IgD-negative memory B cell (primary cell): ENCODE measurements around the gene MIF4GD. TPM values are rescaled to one million over a fixed set of nuclear protein-coding genes. Genes with fewer than 3 reads are reported as not detected.
A peak's percentile ranks its signal among the peaks of the same experiment; 100 is the strongest.

ENCODE experiments used
- H3K27ac Mint-ChIP-seq, 3 donors: one replicate each; pipeline ENCODE4 v1.8.0; 2020 to 2022; ENCODE audit warnings: mild to moderate bottlenecking in 3 of 3, mixed read lengths in 3 of 3, moderate library complexity in 1 of 3
- H3K27me3 Mint-ChIP-seq: one replicate; pipeline ENCODE4 v1.8.0; 2021; ENCODE audit warnings: mixed read lengths
- H3K36me3 Mint-ChIP-seq: one replicate; pipeline ENCODE4 v1.8.0; 2020; ENCODE audit warnings: mild to moderate bottlenecking, mixed read lengths
- H3K4me1 Mint-ChIP-seq, 3 donors: one replicate each; pipeline ENCODE4 v1.8.0; 2020 to 2022; ENCODE audit warnings: mixed read lengths in 3 of 3, mild to moderate bottlenecking in 1 of 3
- H3K4me3 Mint-ChIP-seq, 4 donors: one replicate each; pipeline ENCODE4 v1.8.0; 2020 to 2022; ENCODE audit warnings: mild to moderate bottlenecking in 4 of 4, mixed read lengths in 4 of 4, moderate library complexity in 3 of 4
- H3K9me3 Mint-ChIP-seq, 3 donors: one replicate each; pipeline ENCODE4 v1.8.0; 2020 to 2021; ENCODE audit warnings: mixed read lengths in 3 of 3, mild to moderate bottlenecking in 1 of 3
- polyA plus RNA-seq: library from polyadenylated mRNA; unstranded; fragments of 300-500 nt; fragmentation: Illumina TruSeq; gene quantifications from one replicate; pipeline ENCODE4 v1.2.3, GENCODE V29; 2021

Gene MIF4GD
- polyA plus RNA-seq, 1 donor from 2014 or later, result 103 TPM

GRCh38 chr17:75240394-75241142 is 30.5 kb downstream of the MIF4GD start:
- Mint-ChIP-seq H3K27me3 (no peaks in the 10 kb centered on the region), H3K36me3 (peaks cover 2% of the 10 kb centered on the region), H3K27ac (peak overlapping the region; percentile 25 to 99 (median 84)), H3K4me3 (peak overlapping the region in 2 of 4 donors; percentile 32 to 65), H3K9me3 (no peaks in the 10 kb centered on the region), H3K4me1 (peaks cover 20 to 39% (median 26%) of the 10 kb centered on the region in 3 donors)

GRCh38 chr17:75239778-75240393 is 31.1 kb downstream of the MIF4GD start:
- H3K36me3 Mint-ChIP-seq, result peaks cover 2% of the 10 kb centered on the region
- H3K27me3 Mint-ChIP-seq, result no peaks in the 10 kb centered on the region
- H3K9me3 Mint-ChIP-seq, result no peaks in the 10 kb centered on the region
- H3K4me1 Mint-ChIP-seq, result peaks cover 20 to 35% (median 26%) of the 10 kb centered on the region in 3 donors
- peak overlapping the region; percentile 25 to 78 (median 77) for H3K27ac Mint-ChIP-seq
- no peak overlapping the region for H3K4me3 Mint-ChIP-seq

- Mint-ChIP-seq H3K36me3 (no peaks in the 10 kb centered on the region), H3K27ac (peak overlapping the region in 2 of 3 donors; percentile 93 to 96), H3K27me3 (no peaks in the 10 kb centered on the region), H3K4me1 (peaks cover 14 to 28% (median 21%) of the 10 kb centered on the region in 3 donors), H3K9me3 (no peaks in the 10 kb centered on the region), H3K4me3 (peak overlapping the region in 1 of 4 donors; percentile 50)
These were observed 31.8 kb downstream of the MIF4GD start for GRCh38 chr17:75239214-75239613.

- Mint-ChIP-seq H3K4me1 (peaks cover 14 to 24% (median 21%) of the 10 kb centered on the region in 3 donors), H3K9me3 (no peaks in the 10 kb centered on the region), H3K36me3 (no peaks in the 10 kb centered on the region), H3K27me3 (no peaks in the 10 kb centered on the region), H3K4me3 (peak overlapping the region in 3 of 4 donors; percentile 34 to 73 (median 50)), H3K27ac (peak overlapping the region; percentile 93 to 96 (median 94))
These were observed 32.3 kb downstream of the MIF4GD start for GRCh38 chr17:75238684-75239191.

- H3K27ac Mint-ChIP-seq, result no peak overlapping the region
- no peaks in the 10 kb centered on the region for H3K27me3 Mint-ChIP-seq
- no peak overlapping the region for H3K4me3 Mint-ChIP-seq
- no peaks in the 10 kb centered on the region for H3K36me3 Mint-ChIP-seq
- no peaks in the 10 kb centered on the region for H3K9me3 Mint-ChIP-seq
- peaks cover 14 to 20% (median 20%) of the 10 kb centered on the region in 3 donors for H3K4me1 Mint-ChIP-seq
These were observed 32.9 kb downstream of the MIF4GD start for GRCh38 chr17:75238020-75238580.

- Mint-ChIP-seq H3K9me3 (no peaks in the 10 kb centered on the region), H3K4me1 (peaks cover 10 to 16% (median 15%) of the 10 kb centered on the region in 3 donors), H3K27me3 (no peaks in the 10 kb centered on the region), H3K27ac (peak overlapping the region in 1 of 3 donors; percentile 72), H3K36me3 (peaks cover 2% of the 10 kb centered on the region), H3K4me3 (no peak overlapping the region)
These were observed 33.7 kb downstream of the MIF4GD start for GRCh38 chr17:75237100-75238014.

GRCh38 chr17:75232786-75233185 is 38.2 kb downstream of the MIF4GD start:
- Mint-ChIP-seq H3K9me3 (no peaks in the 10 kb centered on the region), H3K4me1 (peaks cover 0 to 2% (median 0%) of the 10 kb centered on the region in 3 donors), H3K4me3 (no peak overlapping the region), H3K27me3 (no peaks in the 10 kb centered on the region), H3K36me3 (peaks cover 2% of the 10 kb centered on the region), H3K27ac (no peak overlapping the region)

GRCh38 chr17:75231741-75232464 is 39.1 kb downstream of the MIF4GD start:
- no peak overlapping the region for H3K4me3 Mint-ChIP-seq
- no peaks in the 10 kb centered on the region for H3K9me3 Mint-ChIP-seq
- peaks cover 2% of the 10 kb centered on the region for H3K36me3 Mint-ChIP-seq
- no peaks in the 10 kb centered on the region for H3K27me3 Mint-ChIP-seq
- H3K4me1 Mint-ChIP-seq, result peaks cover 0 to 2% (median 0%) of the 10 kb centered on the region in 3 donors
- H3K27ac Mint-ChIP-seq, result no peak overlapping the region

- H3K27ac Mint-ChIP-seq, result no peak overlapping the region
- peaks cover 2% of the 10 kb centered on the region for H3K36me3 Mint-ChIP-seq
- H3K4me3 Mint-ChIP-seq, result no peak overlapping the region
- H3K9me3 Mint-ChIP-seq, result no peaks in the 10 kb centered on the region
- peaks cover 0 to 2% (median 0%) of the 10 kb centered on the region in 3 donors for H3K4me1 Mint-ChIP-seq
- no peaks in the 10 kb centered on the region for H3K27me3 Mint-ChIP-seq
These were observed 40.0 kb downstream of the MIF4GD start for GRCh38 chr17:75231071-75231470.

- H3K4me3 Mint-ChIP-seq, result no peak overlapping the region
- peaks cover 0 to 2% (median 0%) of the 10 kb centered on the region in 3 donors for H3K4me1 Mint-ChIP-seq
- H3K27me3 Mint-ChIP-seq, result no peaks in the 10 kb centered on the region
- H3K27ac Mint-ChIP-seq, result no peak overlapping the region
- peaks cover 3% of the 10 kb centered on the region for H3K36me3 Mint-ChIP-seq
- no peaks in the 10 kb centered on the region for H3K9me3 Mint-ChIP-seq
These were observed 42.2 kb downstream of the MIF4GD start for GRCh38 chr17:75228847-75229246.

GRCh38 chr17:75228305-75228704 is 42.7 kb downstream of the MIF4GD start:
- Mint-ChIP-seq H3K4me3 (no peak overlapping the region), H3K36me3 (peaks cover 3% of the 10 kb centered on the region)

GRCh38 chr17:75227729-75228128 is 43.3 kb downstream of the MIF4GD start:
- Mint-ChIP-seq H3K4me3 (no peak overlapping the region), H3K4me1 (peaks cover 0 to 2% (median 0%) of the 10 kb centered on the region in 3 donors), H3K27me3 (no peaks in the 10 kb centered on the region), H3K36me3 (peaks cover 1% of the 10 kb centered on the region), H3K9me3 (no peaks in the 10 kb centered on the region), H3K27ac (peak overlapping the region in 1 of 3 donors; percentile 59)

More at GRCh38 chr17:75228305-75228704, 42.7 kb downstream of the MIF4GD start:
- Mint-ChIP-seq H3K4me1 (peaks cover 0 to 2% (median 0%) of the 10 kb centered on the region in 3 donors), H3K27me3 (no peaks in the 10 kb centered on the region), H3K27ac (no peak overlapping the region), H3K9me3 (no peaks in the 10 kb centered on the region)

GRCh38 chr17:75225016-75225415 is 46.0 kb downstream of the MIF4GD start:
- Mint-ChIP-seq H3K27me3 (no peaks in the 10 kb centered on the region), H3K4me3 (no peak overlapping the region), H3K27ac (peak overlapping the region in 1 of 3 donors; percentile 13), H3K4me1 (no peaks in the 10 kb centered on the region), H3K36me3 (peaks cover 1% of the 10 kb centered on the region), H3K9me3 (no peaks in the 10 kb centered on the region)

GRCh38 chr17:75219815-75220214 is 51.2 kb downstream of the MIF4GD start:
- peaks cover 9% of the 10 kb centered on the region for H3K36me3 Mint-ChIP-seq
- H3K27ac Mint-ChIP-seq, result no peak overlapping the region
- no peaks in the 10 kb centered on the region for H3K27me3 Mint-ChIP-seq
- no peaks in the 10 kb centered on the region for H3K9me3 Mint-ChIP-seq
- H3K4me1 Mint-ChIP-seq, result peaks cover 0 to 1% (median 0%) of the 10 kb centered on the region in 3 donors
- no peak overlapping the region for H3K4me3 Mint-ChIP-seq
